Naive thymus-derived CD4-positive, alpha-beta T cell (primary cell): ENCODE data around the gene KLHL24. TPM values are rescaled to one million over a fixed set of nuclear protein-coding genes. Genes with fewer than 3 reads are reported as not detected.

ENCODE experiments used
- ATAC-seq: fragments of 150-1000 bp; cut with Tn5 transposase; 2 replicates; pipeline ENCODE4 v1.10.0; 2021; ENCODE audit warnings: mild to moderate bottlenecking, moderate library complexity
- CTCF ChIA-PET: fragments of 350-600 bp; sonication (Branson Sonifier 250); formaldehyde crosslinking; loops from one replicate; lab custom pipeline; 2021; ENCODE audit warnings: antibody characterized with exemption; lab: Charles Lee
- POLR2A ChIA-PET: fragments of 350-600 bp; sonication (Branson Sonifier 250); formaldehyde crosslinking; loops from one replicate; lab custom pipeline; 2021; ENCODE audit warnings: antibody characterized with exemption, inconsistent platforms; lab: Charles Lee
- DNase-seq, 9 donors: peaks; one replicate each; pipeline versions ENCODE4 v3.0.0 to v3.0.0-alpha.2; 2020 to 2022; ENCODE audit warnings: mixed read lengths in 1 of 9
- H3K27ac ChIP-seq: one replicate; pipeline ENCODE4 v1.7.0; 2013; ENCODE audit warnings: mild to moderate bottlenecking, low read depth, low read length, moderate library complexity
- H3K27me3 ChIP-seq, 2 donors: one replicate each; pipeline ENCODE4 v1.7.0; 2013; ENCODE audit warnings: low read length in 2 of 2, mild to moderate bottlenecking in 2 of 2, moderate library complexity in 2 of 2; ENCODE audit not compliant: control insufficient read depth in 2 of 2, insufficient read depth in 2 of 2
- H3K36me3 ChIP-seq, 3 experiments: 1 replicate in 2 of 3; 2 replicates in 1 of 3; pipeline ENCODE4 v1.7.0; 2013; ENCODE audit warnings: low read length in 3 of 3, mild to moderate bottlenecking in 3 of 3, moderate library complexity in 1 of 3; ENCODE audit not compliant: insufficient read depth in 3 of 3, control insufficient read depth in 2 of 3
- H3K4me1 ChIP-seq, 2 donors: one replicate each; pipeline ENCODE4 v1.7.0; 2013; ENCODE audit warnings: low read length in 2 of 2, mild to moderate bottlenecking in 2 of 2, moderate library complexity in 1 of 2; ENCODE audit not compliant: control insufficient read depth in 2 of 2, insufficient read depth in 2 of 2
- H3K4me3 ChIP-seq: 2 replicates; pipeline ENCODE4 v1.7.0; 2013; ENCODE audit warnings: mild to moderate bottlenecking, low read length
- H3K9me3 ChIP-seq, 3 experiments: 1 replicate in 2 of 3; 2 replicates in 1 of 3; pipeline ENCODE4 v1.7.0; 2013; ENCODE audit warnings: low read length in 3 of 3; ENCODE audit not compliant: control insufficient read depth in 2 of 3
- H3K27ac Mint-ChIP-seq, 9 donors: one replicate each; pipeline ENCODE4 v1.8.0; 2020 to 2022; ENCODE audit warnings: mixed read lengths in 9 of 9, mild to moderate bottlenecking in 8 of 9, moderate library complexity in 5 of 9, inconsistent platforms in 2 of 9
- H3K27me3 Mint-ChIP-seq, 5 donors: one replicate each; pipeline ENCODE4 v1.8.0; 2021 to 2022; ENCODE audit warnings: mixed read lengths in 5 of 5, mild to moderate bottlenecking in 1 of 5
- H3K36me3 Mint-ChIP-seq, 5 donors: one replicate each; pipeline ENCODE4 v1.8.0; 2020 to 2022; ENCODE audit warnings: mixed read lengths in 5 of 5, mild to moderate bottlenecking in 3 of 5, inconsistent platforms in 1 of 5
- H3K4me1 Mint-ChIP-seq, 7 donors: one replicate each; pipeline ENCODE4 v1.8.0; 2020 to 2022; ENCODE audit warnings: mixed read lengths in 7 of 7, mild to moderate bottlenecking in 3 of 7, inconsistent platforms in 1 of 7
- H3K4me3 Mint-ChIP-seq, 10 donors: one replicate each; pipeline ENCODE4 v1.8.0; 2020 to 2022; ENCODE audit warnings: mild to moderate bottlenecking in 10 of 10, mixed read lengths in 10 of 10, moderate library complexity in 6 of 10, inconsistent platforms in 2 of 10
- H3K9me3 Mint-ChIP-seq, 11 donors: one replicate each; pipeline ENCODE4 v1.8.0; 2020 to 2022; ENCODE audit warnings: mixed read lengths in 11 of 11, mild to moderate bottlenecking in 4 of 11, inconsistent platforms in 1 of 11, moderate library complexity in 1 of 11
- intact Hi-C, 2 donors: fragments of 100-400 bp; cut with micrococcal nuclease; formaldehyde crosslinking; loops; one replicate each; pipeline ENCODE4 v1.15.1; 2023
- polyA plus RNA-seq, 2 donors: library from polyadenylated mRNA; unstranded; fragments of 300-500 nt; fragmentation: Illumina TruSeq; gene quantifications; one replicate each; pipeline ENCODE4 v1.2.3, GENCODE V29; 2021
- total RNA-seq, 6 experiments: library from RNA in 5 of 6; stranded (reverse) in 5 of 6; gene quantifications; 1 replicate in 5 of 6; 2 replicates in 1 of 6; pipeline ENCODE4 v1.2.3 and lab custom pipeline; 2021 to 2026

KLHL24 gene
- total and polyA plus RNA-seq, 7 experiments from 2014 or later = 25.3 to 161 (median 118) TPM

DNA sequence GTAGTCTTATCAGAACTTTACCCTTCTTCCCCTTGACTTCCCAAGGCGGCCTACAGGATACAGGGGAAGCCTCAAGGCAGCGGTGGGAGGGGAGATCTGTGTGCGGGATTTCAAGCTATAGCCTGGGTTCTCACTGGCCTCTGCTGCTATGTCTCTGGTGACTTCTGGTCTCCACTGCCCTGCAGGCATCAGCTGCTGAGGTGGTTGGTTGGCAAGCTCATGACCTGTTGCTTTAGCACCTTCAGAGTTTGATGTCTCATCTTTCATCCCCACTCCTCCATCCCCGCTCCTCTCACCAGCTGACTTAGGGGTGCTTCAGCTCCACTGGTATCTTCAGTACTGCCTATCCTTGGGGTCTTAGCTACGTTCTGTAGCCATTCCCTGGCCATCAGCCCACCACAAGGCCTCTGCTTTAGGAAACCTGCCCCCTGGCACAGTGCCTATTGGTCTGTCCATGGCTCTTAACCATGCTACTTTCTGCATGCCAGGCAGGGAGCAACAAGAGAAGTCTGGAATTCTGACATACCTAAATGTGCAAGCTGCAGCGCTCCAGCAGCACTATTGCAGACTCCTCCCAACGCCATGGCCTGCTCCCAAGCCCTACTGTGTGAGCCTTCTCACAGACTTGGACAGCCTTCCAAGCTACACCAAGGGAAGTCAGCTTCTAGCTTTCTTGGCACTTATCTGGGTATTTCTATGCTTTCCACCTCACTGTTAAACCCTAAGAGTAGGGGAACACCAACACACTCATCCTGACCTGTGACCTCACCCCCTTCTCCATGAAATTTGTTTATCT lies 60.3 kb downstream of the KLHL24 start:
- Histone ChIP-seq H3K36me3 (no peaks in the 10 kb centered on the region), H3K4me3 (no peak overlapping the region), H3K9me3 (no peaks in the 10 kb centered on the region), H3K27me3 (no peaks in the 10 kb centered on the region), H3K27ac (no peak overlapping the region), H3K4me1 (peaks cover 9 to 18% of the 10 kb centered on the region in 2 donors)
- ATAC-seq (no peak), DNase-seq (no peak)
- POLR2A ChIA-PET = interaction anchor here (1.1 to 3.9 kb wide), 4 partner anchors 8 to 71 kb away, joined by 4 to 41 read pairs (median 4); partner anchors contain the start of gene KLHL24
- Mint-ChIP-seq H3K27me3 (no peaks in the 10 kb centered on the region), H3K27ac (peak overlapping the region in 3 of 9 donors; percentile 7 to 62 (median 17)), H3K36me3 (peaks cover 0 to 9% (median 0%) of the 10 kb centered on the region in 5 donors), H3K4me1 (peaks cover 24 to 34% (median 31%) of the 10 kb centered on the region in 7 donors), H3K4me3 (peak overlapping the region in 5 of 10 donors; percentile 12 to 42 (median 29)), H3K9me3 (no peaks in the 10 kb centered on the region)
- CTCF ChIA-PET = interaction anchor here (0.7 to 1.3 kb wide), 2 partner anchors 8 to 724 kb away, joined by 3 to 5 read pairs; no protein-coding TSS in a partner anchor
- intact Hi-C loops = loop anchor here (5.0 kb wide), 4 partner anchors 178 to 898 kb away; partner anchors contain the start of genes EIF4G1 (in 1 of the 2) and MCCC1 (in 1 of the 2)

DNA sequence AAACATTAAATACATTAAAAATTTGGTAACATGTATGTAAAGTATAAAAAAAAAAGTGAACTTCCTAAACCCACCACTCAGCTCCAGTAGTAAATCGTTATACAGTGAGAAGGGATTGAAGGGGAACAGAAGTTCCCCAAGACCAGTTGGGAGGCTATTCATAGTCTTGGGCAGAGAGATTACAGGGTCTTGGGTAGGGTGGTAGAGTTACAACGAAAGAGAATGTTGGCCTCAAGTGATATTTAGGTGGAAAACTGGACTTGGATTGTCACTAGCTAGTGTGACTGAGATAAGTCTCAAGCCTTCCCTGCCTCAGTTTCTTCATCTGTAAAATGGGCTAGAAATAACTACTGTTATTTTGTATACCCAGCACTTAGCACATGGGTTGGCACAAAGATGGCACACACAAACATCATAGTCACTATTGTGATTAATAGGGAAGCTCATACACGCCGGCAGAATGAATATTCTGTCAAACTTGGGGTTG lies 61.7 kb downstream of the KLHL24 start:
- H3K27me3 ChIP-seq = no peaks in the 10 kb centered on the region
- H3K4me1 Mint-ChIP-seq = peaks cover 30 to 47% (median 39%) of the 10 kb centered on the region in 7 donors
- H3K36me3 Mint-ChIP-seq = peaks cover 0 to 15% (median 0%) of the 10 kb centered on the region in 5 donors
- peak overlapping the region; percentile 89 for H3K4me3 ChIP-seq
- no peaks in the 10 kb centered on the region for H3K9me3 ChIP-seq
- H3K27ac ChIP-seq = peak overlapping the region; percentile 46
- ATAC-seq (no peak), DNase-seq (peak in 1 of 9 donors; percentile 5)
- peak overlapping the region; percentile 28 to 93 (median 85) for H3K27ac Mint-ChIP-seq
- H3K4me1 ChIP-seq = peaks cover 9 to 18% of the 10 kb centered on the region in 2 donors
- no peaks in the 10 kb centered on the region for H3K9me3 Mint-ChIP-seq
- ChIA-PET CTCF (interaction anchor here (1.3 kb wide), 1 partner anchor 60 kb away, joined by 4 read pairs; no protein-coding TSS in a partner anchor), POLR2A (interaction anchor here (0.8 to 3.9 kb wide), 4 partner anchors 10 to 61 kb away, joined by 3 to 41 read pairs (median 4); partner anchors contain the start of gene KLHL24)
- peak overlapping the region; percentile 71 to 93 (median 88) for H3K4me3 Mint-ChIP-seq
- H3K27me3 Mint-ChIP-seq = no peaks in the 10 kb centered on the region
- no peaks in the 10 kb centered on the region for H3K36me3 ChIP-seq
- intact Hi-C loops = loop anchor here (1.0 to 5.0 kb wide), 8 partner anchors 61 to 900 kb away; partner anchors contain the start of genes EIF4G1 (in 1 of the 2), KLHL6 (in 1 of the 2), MCCC1 (in 1 of the 2) and PSMD2 (in 1 of the 2)

DNA sequence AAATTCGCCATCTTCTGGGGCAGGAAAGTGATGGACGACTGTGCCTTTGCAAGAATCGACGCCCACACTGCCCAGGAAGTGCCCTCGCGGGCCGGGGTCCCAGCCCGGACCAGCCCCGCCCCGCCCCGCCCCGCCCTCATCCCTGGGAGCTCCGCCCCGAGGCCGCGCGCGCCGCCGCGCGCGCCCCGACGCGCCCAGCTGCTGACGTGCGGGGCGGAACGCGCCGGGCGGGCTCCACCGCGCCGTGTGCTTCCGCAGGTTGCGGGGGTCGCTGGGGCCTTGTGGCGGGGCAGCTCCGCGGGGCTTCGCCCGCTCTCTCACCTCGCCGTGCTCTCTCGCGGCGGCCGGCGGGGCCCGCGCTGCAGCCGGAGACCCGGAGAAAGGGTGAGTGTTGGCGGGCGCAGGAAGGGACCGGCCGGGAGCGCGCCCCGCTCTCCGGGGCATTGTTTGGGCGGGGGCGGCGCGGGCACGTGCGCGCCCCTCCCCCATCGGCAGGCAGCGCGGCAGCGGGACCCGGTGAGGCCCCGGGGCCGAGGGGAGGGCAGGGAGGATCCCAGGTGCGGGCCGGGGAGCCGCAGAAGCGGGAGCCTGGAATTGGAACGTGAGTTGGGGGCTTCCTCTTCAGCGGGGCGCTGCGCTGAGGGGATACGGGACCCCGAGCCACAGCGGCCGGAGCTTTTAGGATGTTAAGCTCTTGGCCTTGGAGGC lies 62.3 kb downstream of the KLHL24 start, which contains the start of gene YEATS2:
TSS of gene YEATS2 (plus strand) at position 188 of the 708 bp plus-strand sequence. CDS start 17,366 bp downstream, outside the sequence.
- Histone ChIP-seq H3K27ac (peak within 1 kb of the TSS; percentile 84), H3K4me3 (peak within 1 kb of the TSS; percentile 89), H3K4me1 (peaks cover 9 to 18% of the 10 kb centered on the region in 2 donors), H3K27me3 (no peaks in the 10 kb centered on the region), H3K36me3 (no peaks in the 10 kb centered on the region), H3K9me3 (no peaks in the 10 kb centered on the region)
- ChIA-PET POLR2A (interaction anchor here (0.6 to 3.9 kb wide), 6 partner anchors 9 to 252 kb away, joined by 3 to 41 read pairs (median 3); partner anchors contain the start of gene KLHL24), CTCF (interaction anchor here (1.3 kb wide), 1 partner anchor 61 kb away, joined by 4 read pairs; no protein-coding TSS in a partner anchor)
- ATAC-seq (peak; percentile 95), DNase-seq (peak; percentile 60 to 81 (median 74))
- H3K27ac Mint-ChIP-seq = peak within 1 kb of the TSS; percentile 74 to 97 (median 90)
- H3K36me3 Mint-ChIP-seq = peaks cover 0 to 15% (median 0%) of the 10 kb centered on the region in 5 donors
- peak within 1 kb of the TSS; percentile 84 to 99 (median 94) for H3K4me3 Mint-ChIP-seq
- no peaks in the 10 kb centered on the region for H3K27me3 Mint-ChIP-seq
- H3K4me1 Mint-ChIP-seq = peaks cover 32 to 50% (median 40%) of the 10 kb centered on the region in 7 donors
- H3K9me3 Mint-ChIP-seq = no peaks in the 10 kb centered on the region
- intact Hi-C loops = loop anchor here (1.0 to 5.0 kb wide), 10 partner anchors 61 to 900 kb away; partner anchors contain the start of genes KLHL6 (in 2 of the 2), MCCC1 (in 2 of the 2), EIF4G1 (in 1 of the 2) and LAMP3 (in 1 of the 2)

DNA sequence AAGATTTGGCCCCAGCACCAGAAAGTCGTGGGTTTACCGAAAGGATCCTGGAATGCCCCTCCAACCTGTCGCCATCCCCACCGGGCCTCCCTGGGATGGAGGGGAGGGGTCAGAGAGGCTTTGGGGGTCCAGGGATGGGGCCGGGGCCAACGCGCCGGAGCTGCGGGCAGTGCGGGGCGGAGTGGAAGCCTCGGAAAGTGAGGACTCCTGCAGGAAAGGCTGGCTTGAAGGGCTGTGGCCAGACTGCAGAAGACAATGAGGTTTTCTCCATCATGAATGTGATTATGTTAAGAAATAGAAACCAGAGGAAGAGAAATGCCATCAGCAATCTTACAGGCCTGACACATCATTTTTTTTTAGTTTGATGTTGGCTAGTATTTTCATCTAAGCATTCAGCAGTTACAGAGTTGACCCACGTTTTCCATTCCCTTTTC lies 62.9 kb downstream of the KLHL24 start:
- ChIA-PET POLR2A (interaction anchor here (0.6 to 3.9 kb wide), 5 partner anchors 8 to 253 kb away, joined by 3 to 41 read pairs (median 3); partner anchors contain the start of gene KLHL24), CTCF (no interaction called here)
- intact Hi-C loops = loop anchor here (1.0 to 5.0 kb wide), 7 partner anchors 143 to 901 kb away; partner anchors contain the start of genes MCCC1 (in 2 of the 2), EIF4G1 (in 1 of the 2), KLHL6 (in 1 of the 2) and LAMP3 (in 1 of the 2)
- H3K27ac Mint-ChIP-seq = peak overlapping the region; percentile 73 to 97 (median 85)
- no peaks in the 10 kb centered on the region for H3K27me3 Mint-ChIP-seq
- Histone ChIP-seq H3K27ac (peak overlapping the region; percentile 84), H3K4me3 (peak overlapping the region; percentile 89), H3K36me3 (no peaks in the 10 kb centered on the region), H3K9me3 (no peaks in the 10 kb centered on the region), H3K4me1 (peaks cover 9 to 18% of the 10 kb centered on the region in 2 donors), H3K27me3 (no peaks in the 10 kb centered on the region)
- peak overlapping the region; percentile 79 to 99 (median 94) for H3K4me3 Mint-ChIP-seq
- DNase-seq (peak in 7 of 9 donors; percentile 9 to 43 (median 32)), ATAC-seq (peak; percentile 31)
- peaks cover 0 to 15% (median 0%) of the 10 kb centered on the region in 5 donors for H3K36me3 Mint-ChIP-seq
- peaks cover 34 to 56% (median 46%) of the 10 kb centered on the region in 7 donors for H3K4me1 Mint-ChIP-seq
- no peaks in the 10 kb centered on the region for H3K9me3 Mint-ChIP-seq

DNA sequence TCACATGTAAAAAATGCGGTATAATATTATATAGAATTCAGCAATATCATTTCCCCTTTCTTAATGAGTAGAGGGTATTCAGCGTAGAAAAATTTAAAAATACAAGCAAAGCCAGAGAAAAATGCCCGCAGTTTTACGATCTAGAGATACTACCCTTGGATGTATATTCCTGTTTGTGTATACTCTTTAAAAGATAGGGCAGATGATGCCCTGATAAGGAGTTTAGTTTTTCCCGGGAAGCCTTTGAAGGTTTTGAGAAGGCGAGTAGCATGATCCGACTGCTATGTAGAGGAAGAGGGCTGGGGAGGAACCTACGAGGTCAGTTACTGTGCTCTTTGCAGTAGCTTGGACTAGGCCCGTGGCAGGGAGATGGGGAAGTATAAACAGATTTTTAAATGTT lies 63.3 kb downstream of the KLHL24 start:
- intact Hi-C loops = loop anchor here (1.0 to 5.0 kb wide), 7 partner anchors 143 to 901 kb away; partner anchors contain the start of genes MCCC1 (in 2 of the 2), EIF4G1 (in 1 of the 2), KLHL6 (in 1 of the 2) and LAMP3 (in 1 of the 2)
- CTCF ChIA-PET = no interaction called here
- Mint-ChIP-seq H3K27ac (peak overlapping the region; percentile 73 to 97 (median 85)), H3K27me3 (no peaks in the 10 kb centered on the region), H3K36me3 (peaks cover 0 to 15% (median 0%) of the 10 kb centered on the region in 5 donors), H3K4me3 (peak overlapping the region; percentile 79 to 99 (median 94)), H3K4me1 (peaks cover 35 to 60% (median 50%) of the 10 kb centered on the region in 7 donors), H3K9me3 (no peaks in the 10 kb centered on the region)
- Histone ChIP-seq H3K27ac (peak overlapping the region; percentile 84), H3K4me3 (peak overlapping the region; percentile 89), H3K4me1 (peaks cover 9 to 18% of the 10 kb centered on the region in 2 donors), H3K27me3 (no peaks in the 10 kb centered on the region), H3K36me3 (no peaks in the 10 kb centered on the region), H3K9me3 (no peaks in the 10 kb centered on the region)
- DNase-seq (no peak), ATAC-seq (peak; percentile 43)
- POLR2A ChIA-PET = interaction anchor here (0.6 to 3.9 kb wide), 5 partner anchors 21 to 253 kb away, joined by 3 to 41 read pairs (median 3); partner anchors contain the start of gene KLHL24
